ENCODE results near the gene UCN2. TPM values are rescaled to one million over a fixed set of nuclear protein-coding genes. Genes with fewer than 3 reads are reported as not detected.

UCN2 gene
- total RNA-seq, 2 experiments from 2014 or later, result not detected

DNA sequence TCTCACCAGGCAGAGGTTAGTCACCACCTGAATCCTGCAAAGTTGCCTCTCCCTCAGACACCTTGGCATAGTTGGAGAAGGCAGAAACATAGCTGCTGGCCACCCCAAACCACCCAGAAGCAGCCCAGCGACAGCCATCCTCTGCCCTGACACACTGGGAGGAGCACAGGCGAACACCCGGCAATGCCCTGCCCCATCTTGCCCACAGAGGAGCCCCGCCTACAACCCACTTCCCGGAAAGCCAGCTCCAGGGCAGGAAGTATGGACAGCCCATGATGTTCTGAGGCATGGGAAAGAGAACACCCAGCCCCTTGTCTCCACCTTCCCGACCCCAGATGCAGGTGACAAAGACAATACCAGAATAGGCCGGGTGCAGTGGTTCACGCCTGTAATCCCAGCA lies 47.0 kb downstream of the UCN2 start:
- ChIA-PET POLR2A (interaction anchor here (0.9 to 2.5 kb wide), 4 partner anchors 9 to 50 kb away, joined by 3 to 17 read pairs (median 5); partner anchors contain the start of gene SHISA5), CTCF (interaction anchor here (1.1 to 3.1 kb wide), 2 partner anchors 30 to 80 kb away, joined by 3 to 24 read pairs; no protein-coding TSS in a partner anchor)
- peak; percentile 66 for DNase-seq
- Mint-ChIP-seq H3K9me3 (no peaks in the 10 kb centered on the region), H3K27me3 (peaks cover 6% of the 10 kb centered on the region), H3K4me3 (peak overlapping the region; percentile 46), H3K4me1 (peaks cover 74% of the 10 kb centered on the region), H3K36me3 (ENCODE audit: low read depth) (peaks cover 5% of the 10 kb centered on the region), H3K27ac (peak overlapping the region; percentile 68)

DNA sequence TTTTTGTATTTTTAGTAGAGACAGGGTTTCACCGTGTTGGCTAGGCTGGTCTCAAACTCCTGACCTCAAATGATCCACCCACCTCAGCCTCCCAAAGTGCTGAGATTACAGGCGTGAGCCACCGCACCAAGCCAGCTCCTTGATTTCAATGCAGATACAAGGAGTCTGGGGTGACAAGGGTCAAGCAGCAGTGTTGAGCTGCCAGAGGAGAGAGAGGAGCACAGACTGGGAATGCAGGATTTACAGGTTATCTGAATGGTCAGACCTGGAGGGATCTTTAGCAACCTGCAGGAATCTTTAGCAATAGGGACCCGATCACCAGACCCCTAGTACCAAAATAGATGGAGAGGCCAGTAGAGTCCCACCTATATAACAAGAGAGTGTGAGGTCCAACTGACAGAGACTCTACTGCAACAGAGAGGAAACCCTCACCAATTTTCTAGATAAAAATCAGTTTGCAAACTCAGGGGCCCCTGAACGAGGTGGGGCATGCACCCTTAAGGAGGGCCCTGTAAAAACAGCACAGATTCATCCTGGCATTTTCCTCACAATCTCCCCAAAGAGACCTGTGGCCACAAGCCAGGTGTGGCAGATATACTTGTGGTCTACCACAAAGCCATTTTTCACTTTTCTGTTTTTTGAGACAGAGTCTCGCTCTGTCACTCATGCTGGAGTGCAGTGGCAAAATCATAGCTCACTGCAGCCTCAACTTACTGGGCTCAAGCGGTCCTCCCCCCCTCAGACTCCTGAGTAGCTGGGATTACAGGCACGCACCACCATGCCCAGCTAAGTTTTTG lies 49.0 kb downstream of the UCN2 start:
- H3K4me1 Mint-ChIP-seq, result peaks cover 69% of the 10 kb centered on the region
- H3K36me3 Mint-ChIP-seq (ENCODE audit: low read depth), result peaks cover 2% of the 10 kb centered on the region
- peak overlapping the region; percentile 32 for H3K4me3 Mint-ChIP-seq
- peak; percentile 74 for DNase-seq
- ChIA-PET POLR2A (interaction anchor here (0.9 to 2.5 kb wide), 8 partner anchors 10 to 75 kb away, joined by 3 to 19 read pairs (median 7); partner anchors contain the start of genes ATRIP, CCDC51 and SHISA5), CTCF (interaction anchor here (0.7 to 3.1 kb wide), 10 partner anchors 10 to 114 kb away, joined by 3 to 24 read pairs (median 4); partner anchors contain the start of genes CCDC51 and TMA7)
- H3K27ac Mint-ChIP-seq, result peak overlapping the region; percentile 72
- no peaks in the 10 kb centered on the region for H3K9me3 Mint-ChIP-seq
- peaks cover 16% of the 10 kb centered on the region for H3K27me3 Mint-ChIP-seq

Other genes starting within 250 kb of the UCN2 start
- not detected for gene SPINK8, start 230.1 kb downstream of the UCN2 start, total RNA-seq
- gene FBXW12, start 191.6 kb downstream of the UCN2 start, total RNA-seq, result not detected
- gene PLXNB1, start 133.7 kb downstream of the UCN2 start, total RNA-seq, result 1 to 10 TPM; 1.7 to 1.9 TPM
- 10 to 100 TPM; 14.9 to 17.5 TPM for gene CCDC51, start 123.7 kb downstream of the UCN2 start, total RNA-seq
- gene TMA7, start 123.5 kb downstream of the UCN2 start, total RNA-seq, result 100 to 1,000 TPM; 240 to 241 TPM
- gene ATRIP, start 117.0 kb downstream of the UCN2 start, total RNA-seq, result 10 to 100 TPM; 13.4 to 15.2 TPM
- 100 to 1,000 TPM; 336 to 337 TPM for gene SHISA5, start 59.6 kb downstream of the UCN2 start, total RNA-seq
- gene PFKFB4, start 7.0 kb downstream of the UCN2 start, total RNA-seq, result 10 to 100 TPM; 33.3 to 34.4 TPM
- gene COL7A1, start 31.5 kb upstream of the UCN2 start, total RNA-seq, result 1 to 10 TPM in 1 of 2 experiments, under 1 TPM in 1; 0.40 to 1.4 TPM
- 100 to 1,000 TPM; 167 to 170 TPM for gene UQCRC1, start 45.9 kb upstream of the UCN2 start, total RNA-seq
- not detected for gene TMEM89, start 58.0 kb upstream of the UCN2 start, total RNA-seq
- gene SLC26A6, start 71.7 kb upstream of the UCN2 start, total RNA-seq, result 10 to 100 TPM; 55.4 to 56.0 TPM
- gene CELSR3, start 99.1 kb upstream of the UCN2 start, total RNA-seq, result 1 to 10 TPM; 7.2 to 8.0 TPM
- 10 to 100 TPM; 33.4 to 37.2 TPM for gene NCKIPSD, start 122.1 kb upstream of the UCN2 start, total RNA-seq
- 10 to 100 TPM; 52.7 to 57.8 TPM for gene IP6K2, start 153.4 kb upstream of the UCN2 start, total RNA-seq

Measured in activated CD4-positive, alpha-beta memory T cell treated with anti-CD3 and anti-CD28 coated beads, Interleukin-2, amount 10 ng/mL, durations not matched to agents 7 days and 5 days (primary cell).